Skeletal muscle tissue (tissue), 4 donors: ENCODE data around the gene HLA-E. TPM values are rescaled to one million over a fixed set of nuclear protein-coding genes. Genes with fewer than 3 reads are reported as not detected.
"Not testable (repeated sequence)": the region's sequence is repeated elsewhere in the genome, so short reads cannot be mapped to it uniquely, and the experiment has no call there.

Experiments
- H3K27ac ChIP-seq: one replicate; pipeline ENCODE4 v1.7.0; 2013; ENCODE audit warnings: mild to moderate bottlenecking, low read depth, low read length, inconsistent platforms
- H3K27me3 ChIP-seq, 3 donors: one replicate each; pipeline ENCODE4 v1.7.0; 2013; ENCODE audit warnings: low read length in 3 of 3; ENCODE audit not compliant: control insufficient read depth in 3 of 3, insufficient read depth in 3 of 3
- H3K36me3 ChIP-seq, 3 donors: one replicate each; pipeline ENCODE4 v1.7.0; 2013; ENCODE audit warnings: low read length in 3 of 3; ENCODE audit not compliant: control insufficient read depth in 3 of 3, insufficient read depth in 3 of 3
- H3K4me1 ChIP-seq, 3 donors: one replicate each; pipeline ENCODE4 v1.7.0; 2013; ENCODE audit warnings: low read length in 3 of 3, mild to moderate bottlenecking in 3 of 3; ENCODE audit not compliant: control insufficient read depth in 3 of 3, insufficient read depth in 3 of 3
- H3K4me3 ChIP-seq, 3 donors: one replicate each; pipeline ENCODE4 v1.7.0; 2013; ENCODE audit warnings: low read length in 3 of 3
- H3K9ac ChIP-seq, 3 donors: one replicate each; pipeline ENCODE4 v1.7.0; 2013; ENCODE audit warnings: low read length in 3 of 3, mild to moderate bottlenecking in 3 of 3, moderate library complexity in 2 of 3, low read depth in 1 of 3
- H3K9me3 ChIP-seq, 3 donors: one replicate each; pipeline ENCODE4 v1.7.0; 2013; ENCODE audit warnings: low read length in 3 of 3; ENCODE audit not compliant: control insufficient read depth in 3 of 3
- total RNA-seq: library from RNA; depleted of rRNA; stranded (reverse); fragments of >200 nt; gene quantifications from one replicate; pipeline ENCODE4 v1.2.3, GENCODE V29; 2014
- donor health status: Osteomylitis.

HLA-E gene
- total RNA-seq, 1 donor from 2014 or later = 98.6 TPM

GRCh38 chr6:30480536-30481156, 8.7 kb upstream of the HLA-E start:
- Histone ChIP-seq H3K4me1 (peaks cover 3 to 5% (median 4%) of the 10 kb centered on the region in 3 donors), H3K27me3 (peaks cover 25 to 38% (median 35%) of the 10 kb centered on the region in 3 donors), H3K27ac (no peak overlapping the region), H3K9ac (no peak overlapping the region), H3K4me3 (no peak overlapping the region), H3K36me3 (no peaks in the 10 kb centered on the region), H3K9me3 (peaks cover 0 to 2% (median 0%) of the 10 kb centered on the region in 3 donors)

GRCh38 chr6:30481211-30481964, 7.9 kb upstream of the HLA-E start:
- Histone ChIP-seq H3K9ac (no peak overlapping the region), H3K4me1 (peaks cover 3 to 5% (median 4%) of the 10 kb centered on the region in 3 donors), H3K27me3 (peaks cover 25 to 38% (median 30%) of the 10 kb centered on the region in 3 donors), H3K9me3 (peaks cover 0 to 2% (median 0%) of the 10 kb centered on the region in 3 donors), H3K27ac (no peak overlapping the region), H3K36me3 (no peaks in the 10 kb centered on the region), H3K4me3 (no peak overlapping the region)

GRCh38 chr6:30481965-30482644, 7.2 kb upstream of the HLA-E start:
- H3K4me1 ChIP-seq = not testable (repeated sequence)
- peaks cover 25 to 38% (median 29%) of the 10 kb centered on the region in 3 donors for H3K27me3 ChIP-seq

GRCh38 chr6:30483677-30484279, 5.5 kb upstream of the HLA-E start:
- Histone ChIP-seq H3K27ac (no peak overlapping the region), H3K27me3 (peaks cover 25 to 38% (median 29%) of the 10 kb centered on the region in 3 donors)

More at GRCh38 chr6:30481965-30482644, 7.2 kb upstream of the HLA-E start:
- not testable (repeated sequence) for H3K36me3 ChIP-seq, H3K4me3 ChIP-seq, H3K9ac ChIP-seq, H3K27ac ChIP-seq, H3K9me3 ChIP-seq

GRCh38 chr6:30485236-30485635, 4.1 kb upstream of the HLA-E start:
- Histone ChIP-seq H3K9ac (no peak overlapping the region), H3K36me3 (peaks cover under 1 to 2% (median 2%) of the 10 kb centered on the region in 3 donors), H3K9me3 (no peaks in the 10 kb centered on the region), H3K27me3 (peaks cover 21 to 38% (median 26%) of the 10 kb centered on the region in 3 donors), H3K27ac (no peak overlapping the region), H3K4me1 (peaks cover 4 to 12% (median 6%) of the 10 kb centered on the region in 3 donors), H3K4me3 (no peak overlapping the region)

More at GRCh38 chr6:30483677-30484279, 5.5 kb upstream of the HLA-E start:
- no peak overlapping the region for H3K4me3 ChIP-seq
- no peak overlapping the region for H3K9ac ChIP-seq
- no peaks in the 10 kb centered on the region for H3K36me3 ChIP-seq
- H3K4me1 ChIP-seq = peaks cover 3 to 5% (median 4%) of the 10 kb centered on the region in 3 donors
- no peaks in the 10 kb centered on the region for H3K9me3 ChIP-seq

GRCh38 chr6:30487926-30488325, 1.4 kb upstream of the HLA-E start:
- peaks cover 0 to 26% (median 4%) of the 10 kb centered on the region in 3 donors for H3K27me3 ChIP-seq
- peaks cover 18 to 22% (median 18%) of the 10 kb centered on the region in 3 donors for H3K36me3 ChIP-seq
- H3K9ac ChIP-seq = no peak overlapping the region
- H3K4me3 ChIP-seq = no peak overlapping the region
- no peak overlapping the region for H3K27ac ChIP-seq
- H3K9me3 ChIP-seq = no peaks in the 10 kb centered on the region
- H3K4me1 ChIP-seq = peaks cover 9 to 26% (median 14%) of the 10 kb centered on the region in 3 donors

GRCh38 chr6:30488697-30489080, 620 bp upstream of the HLA-E start:
- H3K9me3 ChIP-seq, H3K9ac ChIP-seq: not testable (repeated sequence)
- H3K4me1 ChIP-seq = peaks cover 9 to 26% (median 14%) of the 10 kb centered on the region in 3 donors
- peaks cover 18 to 22% (median 18%) of the 10 kb centered on the region in 3 donors for H3K36me3 ChIP-seq
- peak overlapping the region; percentile 76 to 81 (median 81) for H3K4me3 ChIP-seq
- peaks cover 0 to 23% (median 0%) of the 10 kb centered on the region in 3 donors for H3K27me3 ChIP-seq
- peak overlapping the region; percentile 97 for H3K27ac ChIP-seq

- H3K27me3 ChIP-seq = peaks cover 0 to 23% (median 0%) of the 10 kb centered on the region in 3 donors
- peak overlapping the region; percentile 97 for H3K27ac ChIP-seq
- H3K9ac ChIP-seq = peak overlapping the region; percentile 85 to 90 (median 88)
- H3K9me3 ChIP-seq = no peaks in the 10 kb centered on the region
- H3K4me3 ChIP-seq = peak overlapping the region; percentile 76 to 81 (median 81)
- H3K36me3 ChIP-seq = peaks cover 18 to 24% (median 18%) of the 10 kb centered on the region in 3 donors
- H3K4me1 ChIP-seq = peaks cover 9 to 26% (median 14%) of the 10 kb centered on the region in 3 donors
Observed at GRCh38 chr6:30490026-30490876, 942 bp downstream of the HLA-E start.
